Measurements from ENCODE around the gene UST. TPM values are rescaled to one million over a fixed set of nuclear protein-coding genes. Genes with fewer than 3 reads are reported as not detected.

Gene UST
- polyA plus RNA-seq, 1 donor from 2014 or later: 7.5 TPM

DNA sequence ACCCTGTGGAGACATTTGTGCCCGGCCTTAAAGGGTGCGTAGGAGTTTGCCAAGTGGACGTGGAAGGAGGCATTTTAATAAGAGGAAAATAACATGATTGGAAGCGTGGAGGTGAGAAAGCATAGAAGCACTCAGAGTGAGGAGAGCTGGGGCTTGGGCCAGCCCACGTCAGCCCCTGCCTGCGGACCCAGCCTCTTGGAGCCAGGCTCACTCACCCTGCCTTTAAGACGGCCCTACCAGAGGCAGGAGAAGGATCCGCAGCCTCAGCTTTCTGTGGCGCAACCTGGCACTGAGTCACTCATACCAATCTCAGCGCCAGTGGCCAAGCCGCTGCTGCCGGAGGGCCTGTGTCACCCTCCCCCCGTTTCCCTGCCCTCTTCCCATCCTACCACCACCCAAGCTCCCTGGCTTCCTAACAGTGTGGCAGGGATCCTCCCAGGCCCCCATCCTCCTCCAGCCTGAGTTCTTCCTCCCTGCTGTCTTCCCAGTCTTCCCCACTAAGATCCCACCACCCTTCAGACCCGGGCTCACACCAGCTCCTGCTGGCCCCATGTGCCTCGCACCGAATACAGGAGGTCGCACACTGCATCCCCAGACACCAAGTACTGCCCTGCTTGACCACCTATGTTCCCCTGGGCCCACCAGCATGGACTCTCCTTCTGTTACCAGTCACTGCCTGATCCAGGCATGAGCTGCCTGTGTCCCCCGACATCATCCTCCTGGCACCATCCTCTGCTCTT, 285.2 kb downstream of the UST start:
- H3K9me3 ChIP-seq (ENCODE audit: low read length): no peaks in the 10 kb centered on the region
- no peak overlapping the region for H3K9ac ChIP-seq (ENCODE audit: low read length)
- H3F3A ChIP-seq (ENCODE audit: insufficient read depth, low read length, poor library complexity, severe bottlenecking): no peaks in the 10 kb centered on the region
- no peaks in the 10 kb centered on the region for H3K9me2 ChIP-seq (ENCODE audit: insufficient read depth, low read length)
- no peaks in the 10 kb centered on the region for H3K27me3 ChIP-seq (ENCODE audit: insufficient read depth, low read depth, low read length)
- H3K79me2 ChIP-seq (replicated peaks; ENCODE audit: insufficient read depth, low read length): no peaks in the 10 kb centered on the region
- H3K36me3 ChIP-seq (ENCODE audit: insufficient read depth, low read length): no peaks in the 10 kb centered on the region
- no peak overlapping the region for H3K4me3 ChIP-seq (ENCODE audit: low read length)
- no peak overlapping the region for H3K27ac ChIP-seq (ENCODE audit: low read length)
- TF ChIP-seq RAD21 (conservative IDR thresholded peaks at IDR 0.05) (no peak), EZH2 (IDR thresholded peaks at IDR 0.05; ENCODE audit: borderline replicate concordance, insufficient read depth, low read length, poor library complexity, severe bottlenecking) (no peak), TAF1 (IDR thresholded peaks at IDR 0.05; ENCODE audit: low read depth) (no peak), MXI1 (conservative IDR thresholded peaks at IDR 0.05; ENCODE audit: poor library complexity, severe bottlenecking) (no peak)
- TF ChIP-seq, protein P1, sequence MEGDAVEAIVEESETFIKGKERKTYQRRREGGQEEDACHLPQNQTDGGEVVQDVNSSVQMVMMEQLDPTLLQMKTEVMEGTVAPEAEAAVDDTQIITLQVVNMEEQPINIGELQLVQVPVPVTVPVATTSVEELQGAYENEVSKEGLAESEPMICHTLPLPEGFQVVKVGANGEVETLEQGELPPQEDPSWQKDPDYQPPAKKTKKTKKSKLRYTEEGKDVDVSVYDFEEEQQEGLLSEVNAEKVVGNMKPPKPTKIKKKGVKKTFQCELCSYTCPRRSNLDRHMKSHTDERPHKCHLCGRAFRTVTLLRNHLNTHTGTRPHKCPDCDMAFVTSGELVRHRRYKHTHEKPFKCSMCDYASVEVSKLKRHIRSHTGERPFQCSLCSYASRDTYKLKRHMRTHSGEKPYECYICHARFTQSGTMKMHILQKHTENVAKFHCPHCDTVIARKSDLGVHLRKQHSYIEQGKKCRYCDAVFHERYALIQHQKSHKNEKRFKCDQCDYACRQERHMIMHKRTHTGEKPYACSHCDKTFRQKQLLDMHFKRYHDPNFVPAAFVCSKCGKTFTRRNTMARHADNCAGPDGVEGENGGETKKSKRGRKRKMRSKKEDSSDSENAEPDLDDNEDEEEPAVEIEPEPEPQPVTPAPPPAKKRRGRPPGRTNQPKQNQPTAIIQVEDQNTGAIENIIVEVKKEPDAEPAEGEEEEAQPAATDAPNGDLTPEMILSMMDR (IDR thresholded peaks at IDR 0.05; ENCODE audit: poor library complexity, severe bottlenecking): no peak
- TF ChIP-seq, protein P2, sequence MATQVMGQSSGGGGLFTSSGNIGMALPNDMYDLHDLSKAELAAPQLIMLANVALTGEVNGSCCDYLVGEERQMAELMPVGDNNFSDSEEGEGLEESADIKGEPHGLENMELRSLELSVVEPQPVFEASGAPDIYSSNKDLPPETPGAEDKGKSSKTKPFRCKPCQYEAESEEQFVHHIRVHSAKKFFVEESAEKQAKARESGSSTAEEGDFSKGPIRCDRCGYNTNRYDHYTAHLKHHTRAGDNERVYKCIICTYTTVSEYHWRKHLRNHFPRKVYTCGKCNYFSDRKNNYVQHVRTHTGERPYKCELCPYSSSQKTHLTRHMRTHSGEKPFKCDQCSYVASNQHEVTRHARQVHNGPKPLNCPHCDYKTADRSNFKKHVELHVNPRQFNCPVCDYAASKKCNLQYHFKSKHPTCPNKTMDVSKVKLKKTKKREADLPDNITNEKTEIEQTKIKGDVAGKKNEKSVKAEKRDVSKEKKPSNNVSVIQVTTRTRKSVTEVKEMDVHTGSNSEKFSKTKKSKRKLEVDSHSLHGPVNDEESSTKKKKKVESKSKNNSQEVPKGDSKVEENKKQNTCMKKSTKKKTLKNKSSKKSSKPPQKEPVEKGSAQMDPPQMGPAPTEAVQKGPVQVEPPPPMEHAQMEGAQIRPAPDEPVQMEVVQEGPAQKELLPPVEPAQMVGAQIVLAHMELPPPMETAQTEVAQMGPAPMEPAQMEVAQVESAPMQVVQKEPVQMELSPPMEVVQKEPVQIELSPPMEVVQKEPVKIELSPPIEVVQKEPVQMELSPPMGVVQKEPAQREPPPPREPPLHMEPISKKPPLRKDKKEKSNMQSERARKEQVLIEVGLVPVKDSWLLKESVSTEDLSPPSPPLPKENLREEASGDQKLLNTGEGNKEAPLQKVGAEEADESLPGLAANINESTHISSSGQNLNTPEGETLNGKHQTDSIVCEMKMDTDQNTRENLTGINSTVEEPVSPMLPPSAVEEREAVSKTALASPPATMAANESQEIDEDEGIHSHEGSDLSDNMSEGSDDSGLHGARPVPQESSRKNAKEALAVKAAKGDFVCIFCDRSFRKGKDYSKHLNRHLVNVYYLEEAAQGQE (IDR thresholded peaks at IDR 0.05; ENCODE audit: borderline replicate concordance): no peak
- H4K20me1 ChIP-seq (ENCODE audit: insufficient read depth): no peaks in the 10 kb centered on the region
- no peak overlapping the region for H2AFZ ChIP-seq (ENCODE audit: low read depth, low read length)
- no peak overlapping the region for H3K4me2 ChIP-seq (ENCODE audit: low read length)

DNA sequence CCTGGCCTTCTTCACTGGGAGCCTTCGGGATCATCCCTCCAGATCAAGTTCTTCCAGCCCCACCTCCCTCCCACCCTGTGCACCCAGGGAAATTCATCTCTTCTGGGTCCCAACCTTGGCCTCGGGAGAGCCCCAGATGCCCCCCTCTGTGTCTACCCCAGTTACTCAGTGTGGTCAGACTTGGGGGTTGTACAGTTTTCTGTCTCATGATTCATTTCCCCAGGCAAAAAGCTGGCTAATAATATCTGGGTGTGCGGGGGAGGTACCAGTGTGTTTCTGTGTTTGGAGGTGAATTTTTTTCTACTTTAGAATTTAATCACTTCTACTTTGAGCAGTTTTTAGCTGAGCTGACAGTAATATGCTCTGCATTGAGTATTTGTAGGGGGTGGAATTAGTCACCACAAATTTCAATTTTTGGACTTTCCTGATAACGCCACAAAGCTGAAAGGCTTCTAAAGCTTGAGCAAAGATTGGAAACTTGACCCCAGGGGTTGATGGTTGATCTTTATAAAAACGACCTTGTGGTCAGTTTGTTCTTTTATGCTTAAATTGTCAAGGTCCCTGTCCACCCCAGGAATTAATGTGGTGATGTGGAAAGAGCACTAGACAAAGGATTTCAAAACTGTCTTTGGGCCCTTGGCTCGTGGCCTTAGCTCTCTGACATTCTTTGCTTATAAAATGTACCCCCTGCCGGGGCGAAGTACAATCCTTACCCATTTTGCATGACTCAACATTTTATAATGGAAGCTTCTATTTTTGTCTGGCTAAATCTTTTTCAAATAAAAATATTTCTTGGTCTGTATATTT, 286.0 kb downstream of the UST start:
- Histone ChIP-seq H2AFZ (ENCODE audit: low read depth, low read length) (no peak overlapping the region), H3K4me2 (ENCODE audit: low read length) (no peak overlapping the region), H3K4me3 (ENCODE audit: low read length) (no peak overlapping the region)

More for the DNA sequence above, 286.0 kb downstream of the UST start:
- no peak overlapping the region for H3K9ac ChIP-seq (ENCODE audit: low read length)
- H3K79me2 ChIP-seq (replicated peaks; ENCODE audit: insufficient read depth, low read length): no peaks in the 10 kb centered on the region
- no peaks in the 10 kb centered on the region for H3K9me3 ChIP-seq (ENCODE audit: low read length)
- H3K36me3 ChIP-seq (ENCODE audit: insufficient read depth, low read length): no peaks in the 10 kb centered on the region
- H3K27ac ChIP-seq (ENCODE audit: low read length): no peak overlapping the region
- no peaks in the 10 kb centered on the region for H3K9me2 ChIP-seq (ENCODE audit: insufficient read depth, low read length)
- H4K20me1 ChIP-seq (ENCODE audit: insufficient read depth): no peaks in the 10 kb centered on the region
- TF ChIP-seq EZH2 (IDR thresholded peaks at IDR 0.05; ENCODE audit: borderline replicate concordance, insufficient read depth, low read length, poor library complexity, severe bottlenecking) (no peak), EP300 (conservative IDR thresholded peaks at IDR 0.05; ENCODE audit: poor library complexity, severe bottlenecking) (no peak), MXI1 (conservative IDR thresholded peaks at IDR 0.05; ENCODE audit: poor library complexity, severe bottlenecking) (no peak), SMC3 (conservative IDR thresholded peaks at IDR 0.05; ENCODE audit: poor library complexity) (no peak), TAF1 (IDR thresholded peaks at IDR 0.05; ENCODE audit: low read depth) (no peak), RAD21 (conservative IDR thresholded peaks at IDR 0.05) (no peak), POLR2AphosphoS5 (IDR thresholded peaks at IDR 0.05) (no peak)
- TF ChIP-seq, protein P2 (IDR thresholded peaks at IDR 0.05; ENCODE audit: borderline replicate concordance): no peak
- TF ChIP-seq, protein P1 (IDR thresholded peaks at IDR 0.05; ENCODE audit: poor library complexity, severe bottlenecking): no peak
- no peaks in the 10 kb centered on the region for H3K27me3 ChIP-seq (ENCODE audit: insufficient read depth, low read depth, low read length)
- no peaks in the 10 kb centered on the region for H3F3A ChIP-seq (ENCODE audit: insufficient read depth, low read length, poor library complexity, severe bottlenecking)
